HPDE6-E6E7 (cell line): ENCODE data around the gene ADK.

Source experiments
- DNase-seq: peaks from one replicate; pipeline ENCODE4 v3.0.0; 2011; ENCODE audit warnings: missing footprints; ENCODE audit errors: extremely low spot score

ADK gene

DNA sequence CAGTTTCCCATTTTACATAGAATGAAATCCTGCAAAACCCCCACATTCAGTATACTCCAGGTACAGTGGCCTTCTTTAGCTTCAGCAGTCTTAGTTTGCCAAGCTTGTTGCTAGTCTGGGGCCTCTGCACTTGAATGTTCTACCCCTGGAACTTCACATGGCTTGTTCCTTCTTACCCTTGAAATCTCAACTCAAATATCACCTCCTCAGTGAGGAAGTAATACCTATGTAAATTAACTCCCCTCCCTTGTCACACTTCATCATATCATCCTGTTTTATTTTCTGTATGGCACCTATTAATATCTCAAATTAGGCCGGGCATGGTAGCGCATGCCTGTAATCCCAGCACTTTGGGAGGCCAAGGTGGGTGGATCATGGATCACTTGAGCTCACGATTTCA is 511.6 kb downstream of the ADK start:
- DNase-seq: no peak

DNA sequence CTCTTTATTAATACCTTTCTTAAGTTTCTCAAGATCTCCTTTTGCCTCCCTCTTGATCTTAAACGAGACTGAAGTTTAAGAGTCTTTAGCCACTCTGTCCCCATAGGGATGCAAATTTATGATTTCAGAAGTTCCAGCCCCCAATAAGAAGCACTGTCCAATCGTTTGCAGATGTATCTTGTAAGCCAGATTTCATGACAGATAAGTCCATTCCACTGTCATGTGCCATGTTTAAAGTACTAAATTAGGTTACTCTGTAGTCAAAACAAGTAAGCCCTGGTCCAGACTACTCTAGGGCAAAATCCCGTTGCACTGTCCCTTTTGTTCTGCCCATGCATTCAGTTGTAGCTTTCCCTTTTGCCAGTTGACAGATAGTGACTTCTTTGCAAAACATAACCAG is 518.2 kb downstream of the ADK start:
- no peak for DNase-seq

DNA sequence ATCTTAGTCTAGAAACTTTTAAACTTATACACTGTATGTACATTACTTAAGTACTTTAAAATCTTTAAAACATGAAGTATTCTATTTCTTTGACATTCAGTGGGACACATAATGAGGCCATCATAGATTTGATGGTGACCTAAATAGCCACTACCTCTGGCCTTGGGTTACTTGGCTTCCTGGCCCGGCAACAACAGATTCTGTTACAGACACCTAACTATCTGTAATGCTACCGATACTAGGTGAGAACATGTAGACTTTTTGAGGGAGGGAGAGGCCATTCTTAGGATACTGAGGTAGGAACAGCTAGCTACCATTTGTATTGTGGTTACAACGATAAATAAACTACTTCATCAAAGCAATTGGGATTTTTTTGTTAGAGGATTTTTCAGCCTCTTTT is 520.7 kb downstream of the ADK start:
- no peak for DNase-seq

DNA sequence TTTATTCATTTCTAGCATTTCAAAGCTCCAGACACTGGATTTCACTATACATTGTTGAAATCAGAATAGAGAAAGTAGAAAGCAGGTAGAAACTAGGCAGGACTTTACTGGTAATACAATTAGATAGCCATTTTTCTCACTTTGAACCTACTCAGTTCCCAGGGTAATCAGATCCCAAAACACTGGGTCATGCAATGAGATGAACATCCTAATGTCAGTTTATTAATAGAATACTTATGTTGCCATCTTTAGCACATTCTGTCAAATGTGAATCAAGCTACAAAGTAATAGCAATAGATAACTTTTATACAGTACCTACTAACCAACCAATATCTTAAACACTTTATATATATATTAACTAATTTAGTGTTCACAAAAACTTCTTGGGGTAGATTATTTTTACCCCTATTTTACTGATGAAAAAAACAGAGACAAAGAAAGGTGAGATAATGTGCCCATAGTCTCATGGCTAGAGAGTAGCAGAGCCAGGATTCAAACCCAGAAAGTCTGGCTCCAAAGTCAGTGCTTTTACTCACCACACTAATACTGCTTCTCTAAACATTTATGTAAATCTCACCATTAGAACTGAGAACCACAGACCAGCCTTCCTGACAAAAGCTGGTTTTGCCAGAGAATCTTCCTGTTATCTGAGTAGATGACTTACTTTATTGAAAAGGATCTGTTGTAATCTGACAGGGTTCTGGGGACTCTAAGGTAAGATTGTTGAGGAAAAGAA is 521.6 kb downstream of the ADK start:
- no peak for DNase-seq

DNA sequence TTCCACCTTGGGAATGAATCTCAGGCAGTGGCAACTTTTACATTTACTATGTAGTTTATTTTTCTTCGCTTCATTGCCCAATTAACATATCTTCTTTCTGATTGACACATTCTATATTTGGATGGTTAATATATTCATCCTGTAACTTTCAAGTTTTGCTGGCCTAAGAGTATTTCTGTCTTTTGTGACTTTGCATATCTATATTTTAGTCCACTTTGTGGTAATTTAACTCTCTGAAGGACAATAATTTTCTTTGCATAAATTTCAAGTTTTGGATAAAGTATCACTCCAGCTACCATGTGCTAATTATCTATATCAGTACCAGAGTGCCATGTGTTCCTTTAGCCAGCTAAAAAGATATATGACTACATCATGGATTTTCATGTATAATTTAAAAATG is 523.9 kb downstream of the ADK start:
- no peak for DNase-seq

DNA sequence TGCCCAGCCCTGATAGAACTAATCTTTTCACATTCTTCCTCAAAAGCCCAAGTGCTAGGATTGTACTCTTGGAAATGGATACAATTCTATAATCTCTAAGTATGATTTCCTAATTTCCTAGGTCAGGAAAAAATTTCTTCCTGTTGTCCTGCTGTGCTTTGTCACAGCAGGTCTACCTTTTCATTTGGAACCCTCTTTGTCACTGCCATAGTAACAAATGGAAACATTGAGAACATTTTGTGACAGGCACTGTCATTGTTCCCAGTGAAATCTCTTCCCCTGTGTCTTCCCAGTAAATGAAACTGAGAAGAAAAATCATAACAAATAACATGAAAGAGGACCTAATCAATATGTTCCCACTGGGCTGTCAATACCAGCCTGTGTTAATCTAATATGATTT is 524.5 kb downstream of the ADK start:
- DNase-seq: no peak

DNA sequence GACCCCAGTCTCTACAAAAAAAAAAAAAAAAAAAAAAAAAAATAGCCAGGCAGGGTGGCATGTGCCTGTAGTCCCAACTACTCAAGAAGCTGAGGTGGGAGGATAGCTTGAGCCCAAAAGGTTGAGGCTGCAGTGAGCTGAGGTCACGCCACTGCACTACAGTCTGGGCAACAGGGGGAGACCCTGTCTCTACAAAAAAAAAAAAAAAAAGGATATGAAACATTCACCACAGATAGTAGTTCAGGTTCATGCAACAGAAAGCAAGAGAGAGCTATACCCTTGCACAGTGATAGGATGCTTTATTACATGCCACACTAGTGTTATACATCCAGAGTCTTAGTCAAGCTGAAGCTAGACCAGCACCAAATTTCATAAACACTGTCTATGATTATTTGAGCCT is 526.9 kb downstream of the ADK start:
- DNase-seq: no peak

DNA sequence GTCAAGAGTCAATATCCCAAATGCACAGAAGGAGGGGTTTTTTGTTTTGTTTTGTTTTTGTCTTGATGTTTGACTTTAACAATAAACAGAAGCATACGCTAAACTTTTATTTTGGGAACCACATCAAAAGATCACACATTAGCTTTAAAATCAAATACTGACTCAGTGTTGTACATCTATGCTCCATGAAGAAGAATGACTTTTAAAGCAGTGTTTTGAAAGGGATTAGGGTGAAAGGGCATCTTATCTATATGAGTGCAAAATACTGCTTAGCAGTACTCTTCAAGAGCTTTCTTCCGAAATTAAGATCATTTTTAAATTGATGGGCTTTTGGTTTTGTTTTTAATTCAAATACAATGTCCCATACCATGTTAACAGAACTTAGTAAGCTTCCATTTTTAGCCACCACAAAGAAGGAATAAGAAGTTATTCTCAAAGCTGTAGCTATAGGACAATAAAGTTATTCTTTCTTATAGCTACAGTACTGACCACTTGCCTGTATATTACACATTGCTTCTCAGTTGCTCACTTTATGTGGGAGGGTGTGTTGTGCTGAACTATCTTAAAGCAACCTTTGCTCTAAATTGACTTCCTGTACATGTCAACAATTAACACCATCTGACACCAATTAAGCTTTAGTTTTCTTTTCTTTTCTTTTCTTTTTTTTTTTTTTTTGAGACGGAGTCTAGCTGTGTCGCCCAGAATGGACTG is 531.1 kb downstream of the ADK start:
- no peak for DNase-seq

DNA sequence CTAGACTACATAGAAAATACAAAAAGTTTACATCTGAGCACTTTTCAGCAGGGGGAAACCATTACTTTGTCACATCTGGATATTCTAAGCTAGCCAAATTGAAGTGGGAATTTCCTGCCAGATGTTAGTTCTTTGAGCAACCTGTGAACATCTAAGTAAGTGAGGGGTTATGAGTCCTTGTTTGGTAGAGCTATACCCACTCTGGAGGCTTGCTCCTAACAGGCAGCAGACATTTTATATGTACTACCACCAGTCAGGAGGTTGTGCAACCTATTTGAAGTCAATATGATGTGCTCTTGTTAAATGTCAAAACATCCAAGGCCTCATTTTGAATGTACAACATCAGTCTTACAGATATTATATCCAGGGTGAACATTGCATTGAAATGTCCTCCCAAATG is 532.0 kb downstream of the ADK start:
- no peak for DNase-seq

DNA sequence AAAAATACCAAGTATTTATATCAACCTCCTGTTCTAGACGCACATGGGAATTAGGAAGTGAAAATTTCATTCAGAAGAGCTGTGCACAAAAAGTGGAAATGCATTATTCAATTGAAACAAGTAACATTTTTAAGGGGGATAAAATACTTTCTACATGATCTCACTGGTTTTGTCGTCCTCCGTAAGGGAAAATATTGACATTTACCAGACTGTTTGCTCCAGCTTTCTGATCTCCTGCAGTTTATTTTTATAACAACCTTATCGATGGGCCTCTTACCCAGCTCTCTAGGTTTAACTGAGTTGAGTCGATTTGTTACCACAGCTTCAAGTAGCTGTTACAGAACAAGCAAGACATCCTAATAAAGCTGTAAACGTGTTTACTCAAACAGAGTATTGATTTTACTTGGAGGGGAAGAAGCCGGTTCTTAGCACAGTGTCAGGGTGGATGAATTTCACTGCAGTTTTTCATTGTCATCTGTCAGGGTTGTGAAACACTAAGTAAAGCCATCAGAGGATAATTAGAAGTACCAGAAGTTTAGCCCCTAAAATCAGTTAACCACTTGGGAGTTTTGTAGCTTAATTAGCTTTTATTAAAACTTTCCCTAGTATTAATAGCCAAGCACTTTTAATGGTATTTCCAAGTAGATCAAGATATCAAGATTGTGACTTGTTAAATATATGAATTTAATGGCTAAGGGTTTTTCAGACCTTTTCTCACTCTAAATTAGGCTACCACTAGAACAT is 532.8 kb downstream of the ADK start:
- DNase-seq: no peak

DNA sequence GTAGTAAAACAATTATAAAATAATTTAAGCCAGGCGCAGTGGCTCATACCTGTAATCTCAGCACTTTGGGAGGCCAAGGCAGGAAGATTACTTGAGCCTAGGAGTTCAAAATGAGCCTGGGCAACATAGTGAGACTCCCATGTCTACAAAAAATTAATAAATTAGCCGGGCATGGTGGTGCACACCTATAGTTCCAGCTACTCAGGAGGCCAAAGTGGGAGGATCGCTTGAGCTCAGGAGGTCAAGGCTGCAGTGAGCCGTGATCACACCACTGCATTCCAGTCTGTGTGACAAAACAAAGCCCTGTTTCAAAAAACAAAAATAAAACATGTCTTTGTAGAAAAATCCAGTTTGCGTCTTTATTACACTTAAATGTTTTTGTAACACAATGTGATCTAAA is 533.4 kb downstream of the ADK start:
- no peak for DNase-seq

DNA sequence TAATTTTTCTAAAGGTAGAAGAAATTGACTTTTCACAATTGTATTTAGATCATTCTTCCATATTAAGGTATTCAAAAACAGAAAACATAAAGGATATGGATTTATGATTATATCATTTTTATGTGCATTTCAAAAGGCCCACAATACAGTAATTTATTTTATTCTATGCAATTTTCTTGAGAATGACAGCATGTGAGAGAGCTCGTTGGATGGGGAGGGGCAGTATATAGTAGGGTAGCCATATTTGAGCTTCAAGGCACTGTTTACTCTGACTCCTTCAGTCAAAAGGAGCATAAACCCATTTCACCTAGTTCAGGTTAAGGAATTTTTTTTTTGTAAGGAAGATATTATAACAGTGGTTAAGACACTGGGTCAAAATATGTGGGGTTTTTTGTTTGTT is 534.5 kb downstream of the ADK start:
- no peak for DNase-seq

DNA sequence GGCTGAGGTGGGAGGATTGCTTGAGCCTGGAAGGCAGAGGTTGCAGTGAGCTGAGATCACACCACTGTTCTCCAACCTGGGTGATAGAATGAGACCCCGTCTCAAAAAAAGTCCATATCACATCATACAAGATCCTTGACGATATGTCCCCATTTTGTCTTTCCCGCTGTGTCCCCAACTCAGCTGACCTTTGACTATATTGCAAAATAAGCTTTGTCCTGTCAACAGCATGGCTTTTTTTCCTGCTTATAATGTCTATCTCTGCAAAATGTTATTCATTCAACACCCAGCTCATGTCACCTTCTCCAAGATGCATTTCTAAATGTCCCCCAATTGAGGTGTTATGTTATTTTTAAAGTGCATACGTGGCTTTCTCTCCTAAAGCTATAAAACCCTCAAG is 539.4 kb downstream of the ADK start:
- no peak for DNase-seq

DNA sequence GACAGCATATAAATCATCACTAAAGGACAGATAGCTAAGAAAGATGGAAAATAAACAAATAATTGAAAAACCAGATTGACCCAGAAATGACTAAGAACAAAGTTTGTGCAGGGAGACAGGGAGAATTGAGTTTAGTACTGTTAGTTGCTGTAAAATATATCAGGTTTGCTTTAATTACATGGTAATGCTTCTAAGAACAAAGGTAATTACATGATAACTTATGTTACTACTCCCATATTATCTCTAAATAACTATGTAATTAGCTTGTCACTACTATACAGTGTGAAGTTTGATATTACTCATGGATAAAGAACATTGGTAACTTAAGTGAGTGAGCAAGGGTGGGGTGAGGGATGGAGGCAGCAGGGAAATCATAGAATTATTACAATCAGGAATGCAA is 540.1 kb downstream of the ADK start:
- DNase-seq: no peak

DNA sequence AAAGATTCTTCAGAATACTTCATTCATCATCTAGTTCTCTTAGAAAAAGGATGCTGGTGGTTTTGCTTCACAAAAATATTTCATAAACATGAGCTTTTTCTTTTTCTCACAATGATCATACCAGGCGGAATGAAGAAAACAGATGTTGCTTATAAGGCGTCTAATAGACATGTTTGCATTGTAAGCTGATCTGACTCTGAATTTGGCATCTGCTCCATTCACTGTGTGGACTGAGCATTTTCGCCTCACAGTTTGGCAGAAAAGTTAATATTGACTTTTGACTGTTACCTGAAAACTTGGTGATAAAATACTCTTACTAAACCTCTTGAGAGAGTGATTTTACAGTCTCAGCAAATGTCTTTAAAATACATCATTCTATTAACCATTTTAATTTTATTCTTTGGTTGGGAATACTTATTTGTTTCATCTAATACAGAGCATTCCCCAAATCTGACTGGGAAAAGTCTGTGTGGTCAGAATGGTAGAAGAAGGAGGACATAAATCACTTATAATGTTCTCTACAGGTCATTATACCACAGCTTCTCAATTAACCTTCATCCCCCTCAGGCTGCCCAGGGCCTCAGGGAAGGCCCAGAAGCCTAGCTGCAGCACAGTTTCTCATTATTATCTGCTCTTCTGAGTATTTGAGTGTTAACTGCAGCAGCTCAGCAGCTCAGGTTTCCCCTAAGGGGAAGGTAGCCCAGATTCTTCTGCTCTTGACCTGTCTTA is 553.8 kb downstream of the ADK start:
- DNase-seq: no peak

DNA sequence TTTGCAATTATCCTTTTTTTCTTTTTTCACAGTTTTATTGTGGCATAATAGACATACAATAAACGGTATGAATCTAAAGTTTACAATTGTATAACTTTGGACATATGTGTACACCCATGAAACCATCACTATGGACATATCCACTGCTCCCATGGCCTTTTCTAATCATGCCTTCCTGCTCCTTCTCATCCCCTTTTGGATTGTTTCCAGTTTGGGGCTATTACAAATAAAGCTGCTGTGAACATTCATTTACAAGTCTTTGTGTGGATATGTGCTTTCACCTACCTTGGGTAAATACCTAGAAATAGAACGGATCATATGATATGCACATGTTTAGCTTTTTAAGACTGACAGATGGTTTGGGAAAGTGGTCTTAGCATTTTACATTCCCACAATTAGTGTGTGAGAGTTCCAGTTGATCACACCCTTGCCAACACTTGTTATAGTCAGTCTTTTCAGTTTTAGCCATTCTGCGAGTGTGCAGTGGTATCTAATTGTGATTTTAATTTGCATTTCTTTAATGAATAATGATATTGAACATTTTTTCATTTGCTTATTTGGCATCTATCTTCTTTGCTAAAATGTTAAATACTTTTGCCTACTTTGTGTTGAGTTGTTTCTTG is 554.4 kb downstream of the ADK start:
- no peak for DNase-seq

DNA sequence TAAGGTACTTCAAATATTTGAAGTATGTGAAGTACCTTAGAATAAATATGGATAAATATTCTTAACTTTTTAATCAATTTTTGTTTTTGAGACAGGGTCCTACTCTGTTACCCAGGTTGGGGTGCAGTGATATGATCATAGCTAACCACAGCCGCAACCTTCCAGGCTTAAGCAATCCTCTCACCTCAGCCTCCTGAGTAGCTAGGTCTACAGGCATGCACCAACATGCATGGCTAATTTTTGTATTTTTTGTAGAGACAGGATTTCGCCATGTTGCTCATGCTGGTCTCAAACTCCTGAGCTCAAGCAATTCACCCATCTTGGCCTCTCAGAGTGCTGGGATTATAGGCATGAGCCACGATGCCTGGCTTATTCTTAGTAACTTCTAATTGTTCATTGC is 555.9 kb downstream of the ADK start:
- no peak for DNase-seq

DNA sequence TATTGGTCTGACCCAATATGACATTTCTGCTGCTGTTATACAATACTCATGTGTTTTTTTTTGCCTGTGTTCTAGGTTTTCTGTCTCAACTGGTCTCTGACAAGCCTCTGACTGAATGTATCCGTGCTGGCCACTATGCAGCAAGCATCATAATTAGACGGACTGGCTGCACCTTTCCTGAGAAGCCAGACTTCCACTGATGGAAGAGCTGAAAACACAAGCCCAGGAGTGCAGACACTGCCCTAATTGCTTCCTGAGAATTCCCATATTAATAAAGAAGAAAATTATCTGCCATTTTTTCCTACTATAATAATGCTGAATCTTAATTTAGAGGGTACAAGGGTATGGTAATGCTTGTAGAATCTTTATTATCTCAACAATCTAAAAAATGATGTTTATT is 557.2 kb downstream of the ADK start:
- DNase-seq: no peak

DNA sequence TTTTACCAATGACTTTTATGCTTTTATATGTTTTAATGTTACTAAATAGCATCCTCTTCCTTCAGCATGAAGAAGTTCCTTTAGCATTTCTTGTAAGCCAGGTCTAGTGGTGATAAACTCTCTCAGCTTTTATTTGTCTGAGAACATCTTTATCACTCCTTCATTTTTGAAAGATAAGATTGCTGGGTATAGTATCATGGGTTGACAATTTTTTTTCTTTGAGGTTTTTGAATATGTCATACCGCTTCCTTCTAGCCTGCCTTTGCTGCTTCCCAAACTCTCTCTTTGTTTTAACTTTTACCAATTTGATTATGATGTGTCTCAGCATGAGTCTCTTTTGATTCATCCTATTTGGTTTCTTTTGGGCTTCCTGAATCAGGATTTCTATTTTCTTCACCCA is 567.2 kb downstream of the ADK start:
- no peak for DNase-seq

DNA sequence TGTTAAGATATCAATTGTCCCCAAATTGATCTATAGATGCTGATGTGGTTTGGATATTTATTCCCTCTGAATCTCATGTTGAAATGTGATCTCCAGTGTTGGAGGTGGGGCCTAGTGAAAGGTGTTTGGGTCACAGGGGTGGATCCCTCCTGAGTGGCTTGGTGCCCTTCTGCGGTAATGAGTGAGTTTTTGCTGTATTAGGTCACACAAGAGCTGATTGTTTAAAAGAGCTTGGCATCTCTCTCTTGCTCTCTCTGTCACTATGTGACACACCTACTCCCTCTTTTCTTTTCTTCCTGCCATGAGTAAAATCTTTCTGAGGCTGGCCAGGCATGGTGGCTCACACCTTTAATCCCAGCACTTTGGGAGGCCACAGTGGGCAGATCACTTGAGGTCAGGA is 577.2 kb downstream of the ADK start:
- no peak for DNase-seq

DNA sequence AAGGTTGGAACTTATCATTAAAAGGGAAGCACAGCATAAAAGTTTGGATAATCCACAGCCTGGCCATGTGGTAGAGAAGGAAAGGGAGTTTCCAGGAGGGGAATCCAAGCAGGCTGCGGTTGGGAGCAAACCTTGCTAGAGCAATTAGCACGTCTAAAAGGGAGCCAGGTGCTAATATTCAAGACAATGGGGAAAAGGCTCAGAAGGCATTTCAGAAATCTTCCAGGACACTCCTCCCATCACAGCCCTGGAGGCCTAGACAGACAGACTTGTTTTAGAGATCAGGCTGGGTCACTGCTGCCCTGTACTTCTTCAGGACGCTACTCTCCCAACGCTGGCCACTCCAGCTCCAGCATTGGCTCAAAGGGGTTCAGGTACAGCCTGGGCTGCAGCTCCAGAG is 579.2 kb downstream of the ADK start:
- no peak for DNase-seq

DNA sequence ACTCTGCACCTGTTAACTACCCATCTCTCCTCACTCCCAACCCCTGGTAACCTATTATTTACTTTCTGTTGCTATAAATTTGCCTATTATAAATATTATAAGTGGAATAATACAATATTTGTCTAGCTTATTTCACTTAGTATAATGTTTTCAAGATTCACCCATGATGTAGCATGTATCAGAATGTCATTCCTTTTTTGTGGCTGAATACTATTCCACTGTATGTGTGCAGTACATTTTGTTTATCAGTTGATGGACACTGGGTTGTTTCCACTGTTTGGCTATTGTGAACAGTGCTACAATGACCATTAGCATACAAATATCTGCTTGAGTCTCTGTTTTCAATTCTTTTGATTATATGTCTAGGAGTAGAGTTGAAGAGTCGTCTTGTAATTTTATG is 582.6 kb downstream of the ADK start:
- DNase-seq: no peak
